DMS114 treated with DMSO at 0.1 percent for 48 hours (cell line): ENCODE data around the gene SNX25.

Source experiments
- DNase-seq: peaks from one replicate; lab custom pipeline; 2025; ENCODE audit not compliant: unreplicated experiment; lab: John Stamatoyannopoulos, UW

SNX25 gene

DNA sequence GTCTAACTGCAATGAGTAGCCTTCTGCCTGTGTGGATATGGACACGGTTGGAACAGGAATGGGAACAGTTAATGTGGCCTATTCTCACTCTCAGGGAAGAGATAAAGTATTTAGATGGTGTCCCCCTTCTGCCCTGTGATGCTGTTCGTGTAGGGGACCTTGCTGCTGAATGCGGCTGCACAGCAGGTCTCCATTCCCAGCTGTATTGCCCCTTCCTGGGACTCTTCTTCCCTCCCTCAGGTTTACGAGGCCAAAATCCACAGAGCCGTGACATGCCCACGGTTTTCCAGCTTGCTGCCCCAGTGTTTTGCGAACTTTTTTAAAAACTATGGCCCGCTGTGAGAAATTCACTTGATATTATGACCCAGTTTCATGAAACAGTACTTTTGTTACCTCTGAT is 50.3 kb downstream of the SNX25 start:
- no peak for DNase-seq

DNA sequence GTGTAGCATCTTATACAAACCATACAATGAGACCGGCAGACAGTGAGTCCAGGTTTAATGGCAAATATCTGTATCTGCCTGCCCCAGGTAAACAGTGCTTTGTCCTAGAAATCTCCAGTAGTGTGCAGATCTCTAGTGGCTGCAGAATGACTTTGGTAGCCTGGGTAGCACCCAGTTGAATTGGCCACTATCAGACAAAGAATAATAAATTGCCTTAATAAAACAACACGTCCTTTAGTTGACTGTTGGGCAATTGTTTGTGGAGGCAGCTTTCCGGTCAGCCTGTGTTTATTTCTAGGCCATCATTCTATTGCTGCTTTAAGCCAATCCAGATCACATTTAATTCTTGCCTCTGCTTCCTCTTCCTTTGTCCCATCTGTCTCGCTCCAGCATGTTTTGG is 52.5 kb downstream of the SNX25 start:
- DNase-seq: no peak

DNA sequence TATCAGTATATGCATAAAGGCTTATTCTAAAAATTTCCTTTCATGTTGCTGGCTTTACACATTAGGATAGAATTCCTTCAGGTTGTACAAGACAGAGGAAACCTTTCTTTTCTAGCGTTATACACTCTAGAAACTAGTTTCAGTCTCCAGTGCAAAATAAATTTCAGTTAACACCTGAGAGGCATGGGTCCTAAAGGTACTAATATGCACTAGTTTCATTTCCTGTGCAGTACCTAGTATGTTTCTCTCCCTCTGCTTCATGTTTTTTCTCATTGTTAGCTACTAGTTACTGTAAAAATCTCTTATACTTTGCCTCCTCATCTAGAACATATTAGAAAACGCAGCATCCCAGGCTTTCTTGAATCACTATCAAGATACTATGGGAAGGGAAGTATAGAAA is 54.0 kb downstream of the SNX25 start:
- no peak for DNase-seq

DNA sequence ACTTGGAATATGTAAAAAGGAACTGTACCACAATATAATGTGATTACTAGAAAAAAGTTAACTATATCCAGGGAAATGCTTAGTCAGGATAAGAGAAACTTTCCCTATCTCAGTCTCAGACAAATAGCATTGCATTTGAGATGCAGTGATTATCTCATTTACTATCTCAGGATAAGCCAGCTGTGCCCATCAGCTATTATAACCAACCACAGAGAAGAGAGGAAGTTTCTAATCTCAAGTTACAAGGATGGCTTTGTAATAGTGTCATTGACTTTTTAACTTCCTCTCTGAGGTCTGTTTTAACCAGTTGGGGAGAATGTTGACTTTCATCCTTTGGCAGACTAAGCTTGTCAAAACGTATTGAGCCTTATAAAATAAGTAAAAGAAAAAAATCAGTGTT is 56.5 kb downstream of the SNX25 start:
- no peak for DNase-seq

DNA sequence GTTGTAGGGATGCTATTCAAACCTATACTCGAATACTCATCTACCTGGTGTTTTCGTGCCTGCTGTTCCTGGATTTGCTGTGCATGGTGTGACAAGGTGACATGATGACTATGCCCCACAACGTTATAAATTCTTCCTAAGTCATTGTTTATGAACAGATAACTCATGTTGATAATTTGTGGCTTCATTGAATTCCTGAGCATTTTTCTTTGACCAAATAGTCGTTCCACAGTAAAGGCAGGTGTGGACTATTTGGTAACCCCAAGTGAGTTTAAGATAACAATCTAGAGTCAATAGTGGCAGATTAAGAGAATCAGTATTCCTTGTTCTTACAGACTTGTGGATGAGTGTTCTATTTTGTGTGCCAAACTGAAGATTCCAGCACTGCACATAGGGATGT is 59.9 kb downstream of the SNX25 start:
- no peak for DNase-seq

DNA sequence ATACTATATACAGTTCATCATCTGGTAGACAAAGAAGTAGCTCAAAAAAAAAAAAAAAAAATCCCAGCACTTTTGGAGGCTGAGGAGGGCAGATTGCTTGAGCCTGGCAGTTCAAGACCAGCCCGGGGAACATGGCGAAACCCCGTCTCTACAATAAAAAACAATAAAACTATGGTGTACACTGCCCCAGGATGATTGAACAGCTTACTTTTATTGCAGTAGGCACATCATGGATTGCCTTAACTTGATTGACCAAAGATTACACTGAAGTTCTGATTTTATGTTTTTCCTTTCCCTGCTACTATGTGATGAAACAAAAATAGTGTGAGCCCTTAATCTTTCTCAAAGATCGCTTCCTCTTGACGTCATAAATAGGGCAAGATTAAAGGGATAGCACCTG is 60.6 kb downstream of the SNX25 start:
- DNase-seq: no peak

DNA sequence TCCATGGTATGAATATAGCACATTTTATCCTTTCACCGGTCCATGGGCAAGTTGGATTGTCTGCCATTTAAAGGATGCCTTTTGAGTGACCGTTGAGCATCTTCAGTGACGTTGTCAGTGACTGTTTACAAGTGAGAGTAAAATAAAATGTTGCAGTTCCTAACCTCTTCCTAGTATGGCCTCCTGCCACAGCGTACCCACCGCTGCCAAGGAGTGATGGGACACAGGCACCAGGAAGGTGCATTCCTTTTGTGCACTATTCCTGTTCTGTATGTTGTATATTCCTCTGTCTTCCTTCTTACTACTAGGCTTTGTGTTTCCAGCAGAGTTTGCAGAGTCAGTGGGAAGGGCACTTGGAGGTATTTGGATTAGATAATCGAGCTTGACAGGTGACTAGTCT is 61.5 kb downstream of the SNX25 start:
- DNase-seq: no peak

DNA sequence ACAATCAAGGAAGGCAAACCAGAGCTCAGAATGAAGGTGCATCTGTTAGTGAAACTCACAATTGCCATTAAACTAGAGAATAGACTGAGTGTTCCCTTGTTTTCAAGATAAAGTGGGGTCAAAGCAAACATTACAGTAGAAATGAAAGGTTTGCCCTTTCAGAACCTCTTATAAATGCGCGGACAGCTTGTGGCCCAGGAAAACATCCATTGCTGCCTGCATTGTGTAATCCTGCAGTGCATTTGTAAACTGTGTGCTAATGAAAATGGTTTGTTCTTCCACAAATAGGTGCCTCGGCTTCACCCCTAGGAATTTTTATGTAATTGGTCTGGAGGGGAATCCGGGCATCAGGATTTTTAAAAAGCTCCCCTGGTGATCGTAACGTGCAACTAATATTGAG is 62.8 kb downstream of the SNX25 start:
- no peak for DNase-seq

DNA sequence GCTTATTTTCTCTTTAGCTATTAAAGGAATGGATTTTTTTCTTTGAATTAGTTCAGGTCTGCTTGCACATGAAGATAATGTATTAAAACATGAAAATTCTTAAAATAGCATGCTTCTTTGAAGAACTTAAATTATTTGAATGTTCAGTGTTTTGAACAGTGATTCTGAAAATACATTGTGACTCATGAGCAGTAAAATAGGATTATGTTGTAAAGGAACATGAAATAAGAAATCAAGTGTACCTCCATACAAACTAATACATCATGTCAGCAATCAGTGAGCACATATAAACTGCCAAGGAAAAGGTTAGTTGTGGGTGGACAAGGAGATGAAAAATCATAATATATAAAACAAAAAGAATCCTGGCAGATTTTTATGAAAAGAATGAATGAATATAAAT is 66.1 kb downstream of the SNX25 start:
- no peak for DNase-seq

DNA sequence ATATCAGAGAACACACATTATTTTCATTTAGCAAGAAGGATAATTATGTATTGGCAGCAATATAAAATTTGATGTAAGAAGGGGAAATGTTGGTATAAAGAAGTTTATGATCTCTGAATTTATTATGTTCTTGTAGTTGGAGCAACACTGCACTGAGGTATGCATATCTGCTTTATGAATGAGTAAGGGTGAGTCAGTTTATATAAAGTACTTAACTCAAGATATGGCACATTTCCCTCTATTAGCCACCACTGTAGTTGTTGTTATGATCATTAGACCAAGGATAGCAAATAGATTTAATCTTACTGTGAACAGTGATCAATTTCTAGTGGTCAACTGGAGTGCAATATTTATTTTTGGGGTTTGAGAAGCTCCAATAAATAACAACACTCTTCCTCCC is 66.6 kb downstream of the SNX25 start:
- DNase-seq: no peak

DNA sequence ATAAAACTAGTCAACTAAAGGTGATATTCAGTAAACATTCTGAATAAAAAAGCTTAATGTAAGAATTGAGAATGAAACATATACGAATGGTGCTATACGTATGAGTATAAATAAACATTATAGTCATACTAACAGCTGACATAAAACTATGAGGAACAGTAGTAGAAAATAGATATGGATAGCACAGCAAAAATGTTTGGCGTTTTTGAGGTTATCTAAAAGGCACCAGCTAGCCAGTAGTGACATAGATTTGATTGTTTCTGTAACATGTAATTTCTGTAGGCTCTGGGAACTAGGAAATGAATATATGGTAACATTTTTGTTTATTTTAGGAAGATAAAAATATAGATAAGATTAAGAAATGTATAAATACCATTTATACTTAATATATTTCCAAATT is 69.3 kb downstream of the SNX25 start:
- DNase-seq: no peak

DNA sequence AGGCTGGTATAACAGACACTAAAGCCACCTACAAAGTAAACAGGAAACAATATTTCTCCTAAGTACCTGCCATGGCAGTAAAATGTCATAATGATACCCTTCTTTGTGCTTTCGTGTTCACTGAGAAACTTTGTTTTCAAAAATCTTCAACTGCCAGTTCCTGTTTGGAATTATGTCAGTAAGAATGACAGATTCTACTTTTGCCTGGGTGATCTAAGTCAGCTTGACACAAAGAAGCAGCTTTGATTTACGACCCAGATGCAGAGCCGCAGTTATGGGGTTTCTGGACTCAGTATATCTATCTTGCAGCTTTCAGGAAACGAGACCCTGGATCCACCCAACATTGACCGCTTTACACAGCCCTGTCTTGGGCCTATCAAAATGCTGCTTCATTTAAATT is 71.2 kb downstream of the SNX25 start:
- no peak for DNase-seq

DNA sequence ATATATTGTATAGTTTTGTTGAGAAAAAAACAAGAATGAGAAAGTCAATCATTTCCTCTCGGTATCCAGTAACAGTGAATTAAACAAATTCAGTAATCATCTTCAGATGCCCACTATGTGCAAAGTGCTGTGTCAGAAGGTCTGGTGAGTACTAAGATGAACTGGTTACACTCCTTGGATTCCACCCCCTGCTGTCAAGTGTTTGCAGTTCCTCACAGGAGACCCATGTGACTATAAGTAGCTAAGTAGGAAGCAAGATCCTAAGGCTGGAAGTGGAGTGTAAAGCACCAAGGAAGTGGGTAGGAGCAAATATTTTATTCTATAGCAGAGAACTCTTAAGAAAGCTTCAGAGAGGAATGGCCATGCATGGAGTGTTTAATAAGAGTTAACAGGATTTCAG is 73.6 kb downstream of the SNX25 start:
- DNase-seq: no peak

DNA sequence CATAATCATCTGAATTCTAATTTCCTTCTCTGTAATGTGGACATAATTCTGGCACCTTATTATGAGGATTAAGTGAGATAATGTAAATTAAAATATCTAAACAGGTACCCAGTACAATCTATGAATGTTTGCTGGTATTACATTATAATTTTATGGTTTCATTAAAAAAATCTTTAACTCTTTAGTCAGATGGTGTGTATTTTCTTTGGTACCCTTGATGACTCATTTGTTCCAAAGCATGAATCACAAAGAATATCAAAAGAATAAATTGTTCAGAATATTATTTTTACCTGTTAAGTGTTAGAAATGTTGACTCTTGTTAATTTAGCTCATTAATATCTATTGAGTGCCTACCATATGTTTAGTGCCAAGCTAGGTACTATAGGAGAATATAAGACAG is 74.3 kb downstream of the SNX25 start:
- no peak for DNase-seq

DNA sequence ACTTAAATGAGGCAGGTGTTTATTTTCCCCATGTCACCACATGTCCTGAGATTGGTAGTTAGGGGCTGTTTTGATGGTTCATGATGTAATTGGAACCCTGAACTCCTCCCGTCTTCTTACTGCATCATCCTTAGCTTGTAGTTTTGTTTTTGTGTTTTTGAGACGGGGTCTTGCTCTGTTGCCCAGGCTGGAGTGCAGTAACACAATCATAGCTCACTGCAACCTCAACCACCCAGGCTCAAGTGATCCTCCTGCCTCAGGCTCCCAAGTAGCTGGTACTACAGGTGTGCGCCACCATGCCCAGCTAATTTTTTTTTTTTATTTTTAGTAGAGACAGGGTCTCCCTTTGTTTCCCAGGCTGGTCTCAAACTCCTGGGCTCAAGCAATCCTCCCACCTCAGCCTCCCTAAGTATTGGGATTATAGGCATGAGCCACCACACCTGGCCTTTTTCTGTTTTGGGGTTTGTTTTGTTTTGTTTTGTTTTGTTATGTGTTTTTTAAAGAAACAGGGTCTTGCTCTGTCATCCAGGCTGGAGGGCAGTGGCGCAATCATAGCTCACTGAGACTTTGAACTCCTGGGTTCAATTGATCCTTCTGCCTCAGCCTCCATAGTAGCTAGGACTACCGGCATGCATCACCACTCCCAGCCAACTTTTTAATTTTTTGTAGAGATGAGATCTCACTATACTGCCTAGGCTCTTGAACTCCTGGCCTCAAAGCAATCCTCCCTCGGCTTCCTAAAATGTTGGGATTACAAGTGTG is 76.4 kb downstream of the SNX25 start:
- DNase-seq: no peak

DNA sequence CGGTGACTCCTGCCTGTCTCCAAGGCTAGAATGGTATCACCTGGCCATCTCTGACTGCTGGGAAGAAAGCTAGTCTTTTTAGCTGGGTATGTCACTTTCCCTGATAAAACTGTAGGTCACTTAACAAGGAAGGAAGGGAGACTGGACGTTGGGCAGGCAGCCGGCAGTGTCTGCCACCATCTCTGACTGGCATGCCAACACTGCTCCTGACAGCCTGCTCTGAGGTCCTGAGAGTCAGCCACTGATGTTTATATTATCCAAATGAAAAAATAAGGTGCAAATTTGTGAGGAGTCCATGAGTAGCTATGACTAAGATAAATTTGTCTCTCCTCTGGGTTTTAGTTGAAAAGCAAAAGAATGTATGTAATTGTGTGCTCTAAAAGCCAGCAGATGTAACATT is 77.2 kb downstream of the SNX25 start:
- no peak for DNase-seq

DNA sequence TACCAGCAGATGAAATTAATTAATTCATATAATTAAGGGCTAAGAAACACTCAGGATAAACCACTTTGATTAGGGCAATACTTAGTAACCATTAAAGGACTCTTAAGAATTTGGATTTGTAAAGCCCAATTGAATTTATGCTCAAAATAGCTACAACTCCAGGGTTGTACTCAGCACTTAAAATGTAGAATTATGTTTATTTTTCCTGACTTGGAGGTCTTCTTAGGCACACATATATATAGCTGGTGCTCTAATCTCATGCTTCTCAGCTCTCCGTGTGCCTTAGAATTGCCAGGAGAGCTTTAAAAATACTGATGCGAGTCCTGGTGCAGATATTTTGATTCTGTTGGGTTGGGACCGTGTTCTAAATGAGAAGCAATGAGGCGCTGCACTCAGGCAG is 77.6 kb downstream of the SNX25 start:
- DNase-seq: no peak

DNA sequence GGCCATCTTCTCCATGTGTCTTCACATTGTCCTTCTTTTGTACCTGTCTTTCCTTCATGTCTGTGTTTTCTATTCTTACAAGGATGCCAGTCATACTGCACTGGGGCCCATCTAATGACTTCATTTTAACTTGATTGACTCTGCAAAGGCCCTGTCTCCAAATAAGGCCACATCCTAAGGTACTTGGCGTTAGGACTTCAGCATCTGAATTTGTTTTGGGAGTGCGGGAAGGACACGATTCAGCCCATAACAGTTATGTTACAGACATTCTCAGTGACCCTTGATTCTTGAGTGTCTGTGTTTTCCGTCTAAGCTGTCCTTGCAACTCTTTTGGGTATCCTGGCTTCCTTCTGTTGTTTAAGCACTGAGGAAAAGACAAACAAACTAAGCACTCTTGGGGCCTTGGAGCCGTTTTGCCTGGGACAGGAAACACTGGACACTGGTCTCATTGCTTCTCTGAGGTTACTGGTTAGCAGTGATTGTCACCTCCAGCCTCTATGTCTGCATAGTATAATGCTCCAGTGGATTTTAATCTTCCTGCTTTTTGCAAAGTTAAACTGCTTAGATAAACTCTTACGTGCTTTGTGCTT is 80.7 kb downstream of the SNX25 start:
- DNase-seq: no peak

DNA sequence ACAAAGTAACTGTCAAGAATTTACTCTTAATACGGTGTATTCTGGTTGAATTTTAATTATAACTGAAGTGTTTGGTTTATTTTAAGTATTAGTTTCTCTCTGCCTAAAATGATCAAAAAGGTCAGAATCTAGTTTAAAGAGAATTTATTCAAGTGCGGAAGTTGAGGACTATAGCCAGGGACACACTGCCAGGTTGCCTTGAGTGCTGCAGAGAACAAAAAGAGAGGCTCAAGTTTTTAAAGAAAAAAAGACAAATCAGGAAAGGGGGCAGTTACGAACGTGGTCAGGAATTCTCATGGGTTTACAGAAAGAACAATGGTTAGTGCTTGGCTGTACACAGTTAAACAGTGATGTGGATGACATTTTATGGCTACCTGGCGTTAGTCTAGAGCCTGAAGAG is 81.3 kb downstream of the SNX25 start:
- DNase-seq: no peak

DNA sequence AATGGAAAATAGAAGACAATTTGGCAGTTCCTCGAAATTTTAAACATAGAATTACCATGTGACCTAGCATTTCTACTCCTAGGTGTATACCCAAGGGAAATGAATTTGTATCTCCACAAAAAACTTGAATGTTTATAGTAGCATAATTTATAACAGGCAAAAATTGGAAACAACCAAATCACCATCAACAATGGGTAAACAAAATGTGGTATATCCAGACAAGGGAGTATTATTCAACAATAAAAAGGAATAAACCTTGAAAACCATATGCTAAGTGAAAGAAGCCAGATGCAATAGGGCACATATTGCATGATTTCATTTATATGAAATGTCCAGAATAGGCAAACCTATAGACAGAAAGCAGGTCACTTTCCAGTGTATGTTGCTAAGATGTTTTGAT is 83.8 kb downstream of the SNX25 start:
- DNase-seq: no peak

DNA sequence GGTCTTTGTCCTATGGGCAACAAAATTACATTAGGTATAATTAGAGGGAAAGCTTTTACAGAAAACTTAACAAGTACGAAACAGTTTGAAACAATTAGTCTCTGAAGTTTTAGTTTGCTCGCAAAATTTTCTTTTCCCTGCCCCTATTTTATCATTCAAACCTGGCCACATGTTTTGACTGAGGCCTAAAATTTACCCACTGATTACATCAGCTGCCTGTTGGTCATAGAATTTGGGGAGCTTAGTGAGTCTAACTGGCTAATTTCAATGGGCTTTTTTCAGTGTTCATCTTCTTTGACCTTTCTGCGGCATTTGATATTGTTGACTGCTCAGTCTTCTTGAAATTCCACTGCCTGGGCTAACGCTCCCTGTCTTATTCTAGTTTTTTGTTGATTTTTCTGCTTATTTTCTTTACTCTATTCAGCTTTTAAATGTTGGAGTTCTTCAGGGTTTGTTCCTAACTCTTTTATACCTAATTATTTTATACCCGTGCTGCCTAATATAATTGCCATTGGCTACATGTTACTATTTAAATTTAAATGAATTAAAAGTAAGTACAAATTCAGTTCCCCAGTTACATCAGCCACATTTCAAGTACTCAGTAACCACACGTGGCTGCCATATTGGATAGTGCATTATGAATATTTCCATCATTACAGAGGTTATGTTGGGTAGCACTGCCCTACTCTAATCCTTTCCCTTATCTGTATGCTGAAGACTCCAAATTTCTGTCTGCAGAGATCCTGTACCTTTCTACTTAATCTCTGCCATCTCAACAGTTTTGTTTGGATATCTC is 87.5 kb downstream of the SNX25 start:
- DNase-seq: no peak

DNA sequence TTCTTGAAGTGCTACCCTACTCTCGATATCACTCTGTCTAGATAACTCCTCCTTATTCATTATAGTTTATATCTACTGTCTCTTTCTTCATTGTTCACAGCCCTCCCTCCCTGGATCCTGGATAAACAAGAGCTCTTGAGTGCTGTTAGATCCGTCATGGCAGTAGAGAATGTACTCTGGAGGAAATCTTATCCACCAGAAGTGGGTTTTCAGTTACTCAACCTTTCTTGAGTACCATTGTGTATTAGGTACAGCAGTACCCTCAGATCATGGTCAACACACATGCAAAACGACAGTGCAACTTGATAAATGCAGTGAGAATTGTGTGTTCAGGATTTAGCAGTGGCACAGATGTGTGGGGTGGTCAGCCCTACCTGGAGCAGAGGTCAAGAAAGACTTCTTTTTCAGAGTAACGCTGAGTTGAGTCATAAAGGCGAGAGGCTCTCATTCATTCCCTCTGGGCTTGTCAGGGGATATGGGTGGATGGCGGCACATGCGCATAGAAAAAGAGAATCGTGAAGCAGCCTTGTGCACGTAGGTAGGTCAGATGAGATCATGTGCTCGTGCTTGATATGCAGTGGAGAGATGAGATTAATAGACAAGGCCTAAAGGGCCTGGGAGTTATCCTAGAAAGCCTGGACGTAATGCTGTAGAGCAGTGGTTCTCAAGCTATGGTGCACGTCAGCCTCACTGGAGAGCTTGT is 89.5 kb downstream of the SNX25 start:
- DNase-seq: no peak
